ENCODE results near the gene VN1R5.
"Not testable (repeated sequence)": the region's sequence is repeated elsewhere in the genome, so short reads cannot be mapped to it uniquely, and the experiment has no call there.

The VN1R5 gene

GRCh38 chr1:247274605-247275256 lies 18.9 kb downstream of the VN1R5 start:
- DNase-seq: no peak

- no peak for DNase-seq
These were observed 21.3 kb downstream of the VN1R5 start for GRCh38 chr1:247277191-247277590.

GRCh38 chr1:247281001-247281574 lies 25.2 kb downstream of the VN1R5 start:
- DNase-seq: no peak

DNA sequence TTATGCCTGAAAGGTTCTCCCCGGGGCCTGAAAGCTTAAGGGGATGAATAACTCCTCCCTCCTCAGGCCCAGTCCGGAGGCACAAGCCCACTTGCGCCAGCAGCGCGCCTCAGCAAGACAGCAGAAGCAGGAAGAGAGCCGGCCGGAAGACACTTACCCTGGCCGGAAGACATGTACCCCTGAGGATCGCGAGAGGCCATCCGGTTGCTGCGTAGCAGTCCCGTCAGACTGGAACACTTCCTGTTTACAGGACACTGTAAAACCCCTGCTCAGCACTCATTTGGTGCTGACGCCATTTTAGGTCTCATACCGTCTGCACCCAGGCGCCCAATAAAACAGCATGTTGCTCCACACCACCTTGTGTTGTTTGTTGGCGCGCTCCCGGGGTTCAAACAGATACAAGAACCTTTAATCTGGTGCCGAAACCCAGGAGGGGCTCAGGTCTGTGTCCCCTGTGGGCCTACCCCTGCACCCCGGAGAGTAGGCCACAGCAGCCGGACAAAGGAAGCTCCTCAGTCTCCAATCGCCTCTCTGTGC lies 30.3 kb downstream of the VN1R5 start:
- no peak for DNase-seq

DNA sequence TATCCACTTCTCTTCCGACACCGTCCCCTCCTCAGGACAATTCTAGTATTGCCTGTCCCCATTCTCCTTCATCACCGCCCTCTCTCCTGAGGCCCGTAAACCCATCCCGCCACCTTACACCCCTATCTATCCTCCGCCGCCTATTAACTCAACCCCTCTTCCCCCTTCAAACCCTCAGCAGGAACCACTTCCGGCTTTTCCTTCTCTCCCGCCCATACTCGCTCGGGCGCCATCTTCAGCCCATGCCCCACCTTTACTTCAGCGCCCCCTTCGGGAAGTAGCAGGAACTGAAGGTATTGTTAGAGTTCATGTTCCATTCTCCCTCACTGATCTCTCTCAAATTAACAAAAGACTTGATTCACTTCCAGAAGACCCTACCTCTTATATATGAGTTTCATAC lies 31.6 kb downstream of the VN1R5 start:
- no peak for DNase-seq

- no peak for DNase-seq
These were observed 32.5 kb downstream of the VN1R5 start for GRCh38 chr1:247288341-247288740.

GRCh38 chr1:247289274-247289892 lies 33.5 kb downstream of the VN1R5 start:
- not testable (repeated sequence) for DNase-seq

- DNase-seq: no peak
These were observed 34.7 kb downstream of the VN1R5 start for GRCh38 chr1:247290576-247290975.

DNA sequence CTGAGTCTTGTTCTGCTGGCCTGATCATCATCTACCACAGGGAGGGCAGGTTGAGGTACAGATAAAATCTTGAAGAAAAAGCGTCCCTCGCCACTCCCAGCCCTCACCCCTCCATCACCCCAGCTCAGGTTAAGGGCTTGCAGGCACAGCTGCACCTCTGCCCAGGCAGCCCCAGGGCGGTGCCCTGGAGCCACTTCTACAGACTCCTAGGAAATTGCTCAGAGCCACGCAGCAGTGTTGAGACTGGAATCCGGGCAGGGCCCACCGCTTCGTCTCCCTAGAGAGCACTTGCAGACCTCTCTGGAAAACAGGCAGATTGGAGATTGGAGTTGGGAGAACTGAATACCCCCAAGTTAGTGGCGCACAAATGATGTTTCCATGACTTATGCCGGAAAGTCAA lies 35.3 kb downstream of the VN1R5 start:
- no peak for DNase-seq

- no peak for DNase-seq
These were observed 36.1 kb downstream of the VN1R5 start for GRCh38 chr1:247291833-247292561.

- no peak for DNase-seq
These were observed 37.2 kb downstream of the VN1R5 start for GRCh38 chr1:247293047-247293446.

GRCh38 chr1:247294282-247294681 lies 38.4 kb downstream of the VN1R5 start:
- no peak for DNase-seq

- DNase-seq: no peak
These were observed 39.4 kb downstream of the VN1R5 start for GRCh38 chr1:247295274-247295684.

DNA sequence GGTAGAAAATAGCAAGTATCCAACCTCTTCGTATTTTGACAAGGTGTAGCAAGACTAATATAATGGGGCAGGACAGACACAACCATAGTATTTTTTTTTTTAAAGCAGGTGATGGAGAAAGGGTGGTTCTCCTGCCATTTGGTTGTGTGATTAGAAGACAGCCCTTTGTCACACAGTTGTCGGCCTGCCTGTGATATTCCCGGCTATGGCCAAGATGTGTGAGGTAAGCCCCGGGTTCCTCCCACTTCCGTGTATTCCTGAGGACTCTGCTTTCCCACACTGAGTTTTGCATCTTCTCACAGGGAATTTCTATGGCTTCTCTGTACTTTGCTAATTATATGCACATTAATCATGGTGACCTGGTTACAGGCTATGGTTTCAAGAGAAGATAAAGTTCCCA lies 39.9 kb downstream of the VN1R5 start:
- DNase-seq: no peak

DNA sequence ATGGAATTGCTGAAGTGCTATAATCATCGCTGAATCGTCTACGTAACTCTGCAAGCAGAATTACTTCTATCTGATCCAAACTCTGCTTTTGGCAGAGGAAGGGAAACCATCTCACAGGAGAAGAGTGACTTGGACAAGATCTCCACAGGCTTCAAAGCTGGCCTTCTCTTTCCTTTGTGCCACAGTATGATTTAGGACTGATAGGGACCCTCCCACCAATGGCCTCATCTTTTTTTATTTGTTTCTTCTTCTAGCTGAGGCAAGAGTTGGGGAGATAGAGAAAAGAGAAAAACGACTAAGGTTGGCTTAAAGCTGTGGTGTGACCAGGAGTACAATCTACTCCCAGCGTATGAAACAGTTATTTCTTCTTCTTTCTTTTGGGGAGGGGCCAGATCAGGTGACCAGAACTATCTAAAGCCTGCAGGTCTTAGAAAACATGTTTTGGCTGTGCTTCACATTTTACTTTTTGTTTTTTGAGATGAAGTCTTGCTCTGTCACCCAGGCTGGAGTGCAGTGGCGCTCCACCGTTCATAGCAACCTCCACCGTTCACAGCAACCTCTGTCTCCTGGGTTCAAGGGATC lies 40.8 kb downstream of the VN1R5 start:
- no peak for DNase-seq

GRCh38 chr1:247297263-247298123 lies 41.6 kb downstream of the VN1R5 start:
- DNase-seq: no peak

DNA sequence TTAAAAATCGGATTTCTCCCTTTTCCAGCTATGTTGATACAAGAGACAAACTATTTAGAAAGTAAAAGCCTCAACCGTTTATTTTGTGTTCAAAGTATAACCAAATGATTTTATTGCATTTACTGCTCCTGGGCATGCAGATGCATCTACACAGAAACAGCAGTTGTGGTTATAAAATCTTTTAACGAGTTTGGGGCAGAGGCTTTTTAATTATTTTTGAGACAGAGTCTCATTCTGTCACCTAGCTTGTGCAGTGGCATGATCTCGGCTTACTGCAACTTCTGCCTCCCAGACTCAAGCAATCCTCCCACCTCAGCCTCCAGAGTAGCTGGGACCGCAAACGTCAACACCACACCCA lies 42.2 kb downstream of the VN1R5 start:
- no peak for DNase-seq

DNA sequence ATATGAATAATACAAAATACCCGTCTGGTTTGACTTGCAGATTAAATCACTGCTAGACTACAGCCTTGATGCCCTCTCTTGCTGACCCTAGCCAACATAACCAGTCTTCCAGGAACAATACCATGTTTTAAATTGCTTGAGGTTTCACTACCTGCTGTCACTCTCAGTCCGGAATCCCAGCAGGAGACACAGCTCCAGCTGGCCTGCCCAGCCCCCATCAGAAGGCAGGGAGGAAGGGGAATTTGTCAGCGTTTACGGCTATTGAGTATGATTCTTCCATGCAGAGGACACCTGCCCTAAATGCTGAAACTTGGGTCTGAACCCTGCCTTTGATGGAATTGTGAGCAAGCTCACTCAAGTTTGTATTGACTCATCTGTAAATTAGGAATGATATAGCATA lies 42.8 kb downstream of the VN1R5 start:
- peak in 1 of 3 experiments; percentile 31 for DNase-seq

GRCh38 chr1:247299723-247300381 lies 44.0 kb downstream of the VN1R5 start:
- no peak for DNase-seq

DNA sequence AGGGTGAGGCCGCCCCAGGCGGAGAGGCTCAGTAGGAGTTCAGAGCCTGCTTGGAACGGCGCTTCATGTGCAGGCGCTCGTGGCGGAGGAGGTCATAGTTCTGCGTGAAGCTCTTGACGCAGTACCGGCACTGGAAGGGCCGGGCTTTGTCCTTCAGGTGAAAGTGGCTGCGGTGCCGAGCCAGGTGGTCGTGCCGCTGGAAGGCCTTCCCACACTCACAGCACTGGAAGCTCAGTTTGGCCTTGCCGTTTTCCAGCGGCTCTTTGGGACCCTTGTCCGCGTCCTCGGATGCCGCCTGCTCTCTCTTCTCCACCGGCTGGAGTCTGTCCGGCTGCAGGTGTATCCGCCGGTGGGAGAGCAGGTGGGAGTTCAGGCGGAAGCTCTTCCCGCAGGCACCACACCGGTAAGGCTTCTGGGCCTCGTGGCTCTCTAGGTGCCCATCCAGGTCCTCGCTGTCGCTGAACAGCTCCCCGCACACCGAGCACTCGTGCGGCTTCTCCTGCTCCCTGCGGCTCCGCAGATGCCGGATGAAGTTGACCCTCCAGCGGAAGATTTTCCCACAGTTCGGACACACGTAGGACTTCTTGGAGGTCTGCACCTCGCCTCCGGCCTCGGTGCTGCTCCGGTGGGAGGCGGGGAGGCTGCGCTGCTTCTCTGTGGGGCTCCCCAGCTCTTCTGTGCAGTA lies 44.8 kb downstream of the VN1R5 start:
- no peak for DNase-seq

GRCh38 chr1:247301176-247301540 lies 45.3 kb downstream of the VN1R5 start:
- DNase-seq: no peak

All from NCI-H1417 (cell line).